ENCODE results near the gene DZIP1L.

DZIP1L gene

GRCh38 chr3:138031536-138031935 lies 83.9 kb downstream of the DZIP1L start:
- DNase-seq: no peak

GRCh38 chr3:138030734-138031280 lies 84.6 kb downstream of the DZIP1L start:
- no peak for DNase-seq

- DNase-seq: no peak
Observed at GRCh38 chr3:138027821-138028220, 87.6 kb downstream of the DZIP1L start.

DNA sequence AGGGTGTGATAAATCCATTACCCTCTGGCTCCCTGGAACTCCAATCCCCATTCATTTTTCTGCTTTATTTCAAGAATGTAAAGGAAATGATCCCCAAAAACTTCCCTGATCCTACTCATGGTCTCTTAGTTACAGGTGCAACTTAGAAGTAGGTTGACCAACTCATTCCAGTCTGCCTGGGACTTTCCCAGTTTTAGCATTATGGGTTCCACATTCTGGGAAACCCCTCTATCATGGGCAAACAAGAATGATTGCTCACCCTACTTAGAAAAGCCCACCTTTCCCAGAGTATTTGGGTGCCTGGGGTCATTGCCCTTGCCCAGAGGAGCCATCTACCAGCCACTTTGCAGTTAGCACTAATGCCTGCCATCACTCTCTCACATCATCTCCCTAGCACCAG lies 89.9 kb downstream of the DZIP1L start:
- no peak for DNase-seq

DNA sequence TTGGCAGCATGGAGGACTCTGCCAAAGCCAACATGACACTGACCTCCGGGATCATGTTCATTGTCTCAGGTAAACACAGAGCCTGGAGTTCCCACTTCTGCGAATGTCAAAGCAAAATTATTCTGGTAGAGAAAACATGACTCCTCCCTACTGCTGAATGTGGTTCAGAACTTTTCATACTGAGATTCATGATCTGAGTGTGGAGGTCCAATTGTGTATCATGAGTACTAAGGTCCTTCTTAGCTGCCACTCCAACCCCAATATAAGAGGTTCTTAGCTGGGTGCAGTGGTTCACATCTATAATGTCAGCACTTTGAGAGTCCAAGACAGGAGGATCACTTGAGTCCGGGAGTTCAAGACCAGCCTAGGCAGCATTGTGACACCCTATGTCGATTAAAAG lies 91.7 kb downstream of the DZIP1L start:
- no peak for DNase-seq

DNA sequence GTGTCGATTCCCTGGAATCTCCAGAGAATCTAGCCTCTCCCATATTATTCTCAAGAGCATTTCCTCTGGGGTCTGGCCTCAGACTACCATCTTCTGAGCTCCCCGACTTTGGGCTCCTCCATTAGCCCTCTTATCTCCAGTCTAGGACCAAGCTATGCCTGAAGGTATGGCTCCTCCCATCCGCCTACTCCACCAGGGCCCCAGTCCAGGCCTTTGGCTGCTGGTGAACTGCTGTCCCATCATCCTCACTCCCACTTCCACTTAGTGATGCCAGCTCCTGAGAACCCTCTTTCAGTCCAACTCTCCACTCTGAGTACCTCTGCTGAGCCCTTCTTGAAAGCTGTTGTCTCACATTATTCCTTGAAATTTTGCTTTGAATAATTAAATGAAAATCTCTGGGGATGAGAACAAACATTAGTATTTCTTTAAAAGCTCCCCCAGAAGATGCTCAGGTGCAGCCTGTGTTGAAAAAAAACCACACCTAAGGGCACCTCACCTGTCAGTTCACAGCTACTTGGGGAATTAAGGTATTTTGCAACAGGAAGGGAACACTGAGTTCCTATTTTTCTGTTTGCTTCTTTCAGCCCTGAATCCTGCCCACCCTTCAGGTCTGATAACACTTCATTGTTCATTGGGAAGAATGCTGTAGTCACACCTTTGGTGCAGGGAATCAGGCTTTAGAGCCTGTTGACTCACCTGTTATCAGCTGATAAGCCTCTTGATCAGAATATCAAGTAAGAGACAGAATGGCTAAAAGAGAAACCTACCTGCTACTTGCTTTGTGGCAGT lies 95.9 kb downstream of the DZIP1L start:
- no peak for DNase-seq

DNA sequence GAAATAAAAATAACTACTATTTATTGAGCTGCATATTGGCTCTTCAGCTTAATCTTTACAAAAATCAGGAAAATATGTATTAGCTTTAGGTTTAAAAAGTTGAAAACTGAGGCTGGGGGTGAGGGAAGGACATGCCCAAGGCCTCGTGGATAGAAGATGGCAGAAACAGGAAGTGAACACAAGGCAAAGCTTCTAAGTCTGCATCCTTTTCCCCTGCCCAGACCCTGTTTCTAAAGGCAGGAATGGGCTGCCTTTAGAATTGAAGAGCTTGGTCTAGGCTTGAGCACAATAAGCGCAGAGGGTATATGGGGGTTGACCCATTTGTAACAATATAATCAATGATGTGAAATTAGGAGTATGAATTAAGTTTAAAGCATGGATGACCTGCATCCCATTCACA lies 99.3 kb downstream of the DZIP1L start:
- no peak for DNase-seq

GRCh38 chr3:138012526-138012925 lies 102.9 kb downstream of the DZIP1L start:
- DNase-seq: no peak

Measured in activated T-cell treated with anti-CD3 and anti-CD28 coated beads, Interleukin-2, amount 50 U/mL, for 48 hours (primary cell).